Activated B cell treated with CpG ODN at 0.5 μM for 24 hours (primary cell): ENCODE data around the gene IL23R. TPM values are rescaled to one million over a fixed set of nuclear protein-coding genes. Genes with fewer than 3 reads are reported as not detected.

ENCODE experiments used
- ATAC-seq: fragments of 200-7000 bp; cut with Tn5 transposase; one replicate; pipeline ENCODE4 v1.10.0; 2021; ENCODE audit warnings: low read depth, mild to moderate bottlenecking, moderate library complexity
- CTCF ChIA-PET: fragments of 350-600 bp; sonication (Branson Sonifier 250); formaldehyde crosslinking; loops from one replicate; lab custom pipeline; 2021; ENCODE audit warnings: antibody characterized with exemption; lab: Charles Lee
- POLR2A ChIA-PET: fragments of 350-600 bp; sonication (Branson Sonifier 250); formaldehyde crosslinking; loops from one replicate; lab custom pipeline; 2021; ENCODE audit warnings: antibody characterized with exemption; lab: Charles Lee
- DNase-seq: peaks from one replicate; pipeline ENCODE4 v3.0.0; 2022
- H3K27ac Mint-ChIP-seq: one replicate; pipeline ENCODE4 v1.8.0; 2020; ENCODE audit warnings: mixed read lengths
- H3K27me3 Mint-ChIP-seq: one replicate; pipeline ENCODE4 v1.8.0; 2021; ENCODE audit warnings: mixed read lengths
- H3K36me3 Mint-ChIP-seq: one replicate; pipeline ENCODE4 v1.8.0; 2021; ENCODE audit warnings: low read depth, mixed read lengths
- H3K4me1 Mint-ChIP-seq: one replicate; pipeline ENCODE4 v1.8.0; 2021; ENCODE audit warnings: mixed read lengths
- H3K4me3 Mint-ChIP-seq: one replicate; pipeline ENCODE4 v1.8.0; 2020; ENCODE audit warnings: mild to moderate bottlenecking, mixed read lengths
- H3K9me3 Mint-ChIP-seq: one replicate; pipeline ENCODE4 v1.8.0; 2020; ENCODE audit warnings: mixed read lengths
- CTCF ChIP-seq: fragments of 200-600 bp; IDR thresholded peaks from one replicate; pipeline ENCODE4 v1.8.0; 2022; ENCODE audit warnings: antibody characterized with exemption, mild to moderate bottlenecking
- intact Hi-C: fragments of 100-400 bp; cut with micrococcal nuclease; formaldehyde crosslinking; loops from one replicate; pipeline ENCODE4 v1.15.1; 2024
- total RNA-seq: library from RNA; stranded (reverse); gene quantifications from 2 replicates; pipeline ENCODE4 v1.2.3, GENCODE V29; 2022

IL23R gene
- total RNA-seq, 1 donor from 2014 or later: not detected

GRCh38 chr1:67227196-67227595 is 60.9 kb downstream of the IL23R start:
- ATAC-seq (no peak), DNase-seq (no peak)
- no peaks in the 10 kb centered on the region for H3K9me3 Mint-ChIP-seq
- H3K4me1 Mint-ChIP-seq: no peaks in the 10 kb centered on the region
- no peaks in the 10 kb centered on the region for H3K36me3 Mint-ChIP-seq
- POLR2A ChIA-PET: no interaction called here
- intact Hi-C loops: no loop called here
- no peak overlapping the region for H3K4me3 Mint-ChIP-seq
- no peak for TF ChIP-seq CTCF
- H3K27ac Mint-ChIP-seq: no peak overlapping the region
- H3K27me3 Mint-ChIP-seq: peaks cover 4% of the 10 kb centered on the region
- CTCF ChIA-PET: no interaction called here

- CTCF ChIA-PET: interaction anchor here (0.9 kb wide), 1 partner anchor 14 kb away, joined by 3 read pairs; no protein-coding TSS in a partner anchor
- Mint-ChIP-seq H3K27me3 (peaks cover 4% of the 10 kb centered on the region), H3K9me3 (no peaks in the 10 kb centered on the region), H3K4me3 (no peak overlapping the region), H3K27ac (no peak overlapping the region), H3K36me3 (no peaks in the 10 kb centered on the region), H3K4me1 (no peaks in the 10 kb centered on the region)
- TF ChIP-seq CTCF: no peak
- ATAC-seq (no peak), DNase-seq (no peak)
- intact Hi-C loops: no loop called here
- POLR2A ChIA-PET: no interaction called here
Measured at GRCh38 chr1:67228791-67229190, 62.5 kb downstream of the IL23R start.

GRCh38 chr1:67230539-67230938 is 64.3 kb downstream of the IL23R start:
- no peaks in the 10 kb centered on the region for H3K36me3 Mint-ChIP-seq
- H3K4me3 Mint-ChIP-seq: no peak overlapping the region
- no peaks in the 10 kb centered on the region for H3K4me1 Mint-ChIP-seq
- ATAC-seq (no peak), DNase-seq (no peak)
- CTCF ChIA-PET: interaction anchor here (1.1 to 2.6 kb wide), 3 partner anchors 15 to 535 kb away, joined by 3 to 9 read pairs (median 3); no protein-coding TSS in a partner anchor
- POLR2A ChIA-PET: no interaction called here
- H3K9me3 Mint-ChIP-seq: no peaks in the 10 kb centered on the region
- intact Hi-C loops: loop anchor here (5.0 kb wide), 1 partner anchor 197 kb away; no protein-coding TSS in a partner anchor
- H3K27ac Mint-ChIP-seq: no peak overlapping the region
- H3K27me3 Mint-ChIP-seq: peaks cover 4% of the 10 kb centered on the region
- no peak for TF ChIP-seq CTCF

GRCh38 chr1:67236277-67236676 is 70.0 kb downstream of the IL23R start:
- POLR2A ChIA-PET: no interaction called here
- H3K27ac Mint-ChIP-seq: no peak overlapping the region
- H3K4me3 Mint-ChIP-seq: no peak overlapping the region
- ATAC-seq (no peak), DNase-seq (no peak)
- peaks cover 5% of the 10 kb centered on the region for H3K27me3 Mint-ChIP-seq
- intact Hi-C loops: no loop called here
- H3K9me3 Mint-ChIP-seq: no peaks in the 10 kb centered on the region
- TF ChIP-seq CTCF: no peak
- CTCF ChIA-PET: interaction anchor here (4.2 kb wide), 1 partner anchor 265 kb away, joined by 50 read pairs; no protein-coding TSS in a partner anchor
- no peaks in the 10 kb centered on the region for H3K4me1 Mint-ChIP-seq
- no peaks in the 10 kb centered on the region for H3K36me3 Mint-ChIP-seq

GRCh38 chr1:67239738-67240137 is 73.5 kb downstream of the IL23R start:
- intact Hi-C loops: no loop called here
- Mint-ChIP-seq H3K36me3 (no peaks in the 10 kb centered on the region), H3K4me1 (no peaks in the 10 kb centered on the region), H3K27ac (no peak overlapping the region), H3K9me3 (no peaks in the 10 kb centered on the region), H3K27me3 (peaks cover 4% of the 10 kb centered on the region), H3K4me3 (no peak overlapping the region)
- TF ChIP-seq CTCF: no peak
- ATAC-seq (no peak), DNase-seq (no peak)
- CTCF ChIA-PET: no interaction called here
- POLR2A ChIA-PET: no interaction called here
